H9 (cell line): ENCODE data around the gene SWAP70. TPM values are rescaled to one million over a fixed set of nuclear protein-coding genes. Genes with fewer than 3 reads are reported as not detected.

Experiments
- DNase-seq: peaks from one replicate; pipeline ENCODE4 v3.0.0-alpha.2; 2017
- H2AFZ ChIP-seq: one replicate; pipeline ENCODE4 v1.6.1; 2013; ENCODE audit warnings: mild to moderate bottlenecking, low read length, control low read depth, moderate library complexity
- H2AK5ac ChIP-seq: 2 replicates; pipeline ENCODE4 v1.6.1; 2013; ENCODE audit warnings: low read length, control low read depth, mixed read lengths; ENCODE audit not compliant: insufficient read length
- H2BK120ac ChIP-seq: one replicate; pipeline ENCODE4 v1.6.1; 2013; ENCODE audit warnings: low read depth, mild to moderate bottlenecking, low read length, control low read depth, inconsistent platforms; ENCODE audit not compliant: poor library complexity, severe bottlenecking
- H2BK12ac ChIP-seq: 2 replicates; pipeline ENCODE4 v1.6.1; 2013; ENCODE audit warnings: low read length, control low read depth, mixed read lengths, low read depth; ENCODE audit not compliant: insufficient read length
- H2BK15ac ChIP-seq: 2 replicates; pipeline ENCODE4 v1.6.1; 2013; ENCODE audit warnings: low read depth, low read length, control low read depth
- H2BK20ac ChIP-seq: one replicate; pipeline ENCODE4 v1.6.1; 2013; ENCODE audit warnings: low read depth, mild to moderate bottlenecking, low read length, control low read depth, inconsistent platforms; ENCODE audit not compliant: poor library complexity, severe bottlenecking
- H2BK5ac ChIP-seq: 2 replicates; pipeline ENCODE4 v1.6.1; 2013; ENCODE audit warnings: low read length, control low read depth, mixed read lengths; ENCODE audit not compliant: insufficient read length
- H3K14ac ChIP-seq: 2 replicates; pipeline ENCODE4 v1.6.1; 2013; ENCODE audit warnings: low read length, control low read depth; ENCODE audit not compliant: insufficient read depth
- H3K18ac ChIP-seq: 2 replicates; pipeline ENCODE4 v1.6.1; 2013; ENCODE audit warnings: low read depth, mild to moderate bottlenecking, mixed read lengths, low read length, control low read depth; ENCODE audit not compliant: insufficient read length
- H3K23ac ChIP-seq: 2 replicates; pipeline ENCODE4 v1.6.1; 2013; ENCODE audit warnings: low read length, control low read depth, mixed read lengths, low read depth; ENCODE audit not compliant: insufficient read length
- H3K23me2 ChIP-seq: 2 replicates; pipeline ENCODE4 v1.6.1; 2013; ENCODE audit warnings: low read depth, mild to moderate bottlenecking, mixed read lengths, low read length, control low read depth; ENCODE audit not compliant: insufficient read length, poor library complexity, severe bottlenecking
- H3K27ac ChIP-seq: 2 replicates; pipeline ENCODE4 v1.5.1; 2013; ENCODE audit warnings: low read length, control low read depth, mixed read lengths, low read depth; ENCODE audit not compliant: insufficient read length
- H3K27me3 ChIP-seq: 2 replicates; pipeline ENCODE4 v1.6.1; 2013; ENCODE audit warnings: low read length, control low read depth, inconsistent platforms; ENCODE audit not compliant: insufficient read depth
- H3K4ac ChIP-seq: 2 replicates; pipeline ENCODE4 v1.6.1; 2013; ENCODE audit warnings: low read depth, mild to moderate bottlenecking, control low read depth, inconsistent platforms, low read length, moderate library complexity
- H3K4me1 ChIP-seq: 2 replicates; pipeline ENCODE4 v1.6.1; 2013; ENCODE audit warnings: low read length, control low read depth, inconsistent platforms; ENCODE audit not compliant: insufficient read depth
- H3K4me2 ChIP-seq: 2 replicates; pipeline ENCODE4 v1.6.1; 2013; ENCODE audit warnings: low read length, control low read depth, mixed read lengths; ENCODE audit not compliant: insufficient read length, insufficient read depth
- H3K56ac ChIP-seq: 2 replicates; pipeline ENCODE4 v1.6.1; 2013; ENCODE audit warnings: low read depth, mild to moderate bottlenecking, mixed read lengths, low read length, control low read depth; ENCODE audit not compliant: insufficient read length
- H3K79me1 ChIP-seq: 2 replicates; pipeline ENCODE4 v1.6.1; 2013; ENCODE audit warnings: low read depth, mild to moderate bottlenecking, moderate library complexity, low read length, control low read depth, inconsistent platforms; ENCODE audit not compliant: insufficient read depth, poor library complexity, severe bottlenecking
- H3K79me2 ChIP-seq: 2 replicates; pipeline ENCODE4 v1.6.1; 2013; ENCODE audit warnings: low read length, control low read depth, inconsistent platforms; ENCODE audit not compliant: insufficient read depth
- H3K9ac ChIP-seq: 2 replicates; pipeline ENCODE4 v1.6.1; 2013; ENCODE audit warnings: low read length, control low read depth, mixed read lengths; ENCODE audit not compliant: insufficient read length; ENCODE audit errors: extremely low read depth
- H3K9me3 ChIP-seq: one replicate; pipeline ENCODE4 v1.6.1; 2013; ENCODE audit warnings: low read depth, low read length, inconsistent platforms; ENCODE audit not compliant: control insufficient read depth
- H3T11ph ChIP-seq: one replicate; pipeline ENCODE4 v1.6.1; 2013; ENCODE audit warnings: mild to moderate bottlenecking, low read length, control low read depth, inconsistent platforms
- H4K20me1 ChIP-seq: one replicate; pipeline ENCODE4 v1.6.1; 2013; ENCODE audit not compliant: control insufficient read depth, insufficient read length, insufficient read depth
- H4K5ac ChIP-seq: 2 replicates; pipeline ENCODE4 v1.6.1; 2013; ENCODE audit warnings: low read depth, mild to moderate bottlenecking, mixed read lengths, low read length, control low read depth; ENCODE audit not compliant: insufficient read length
- H4K8ac ChIP-seq: replicated peaks from 2 replicates; pipeline ENCODE4 v1.6.1; 2013; ENCODE audit warnings: low read length, control low read depth, mixed read lengths, low read depth; ENCODE audit not compliant: insufficient read length
- H4K91ac ChIP-seq: 2 replicates; pipeline ENCODE4 v1.6.1; 2013; ENCODE audit warnings: low read depth, mild to moderate bottlenecking, moderate library complexity, mixed read lengths, low read length, control low read depth; ENCODE audit not compliant: insufficient read length
- H3K27ac Mint-ChIP-seq, 3 experiments: 2 replicates in 2 of 3; 3 replicates in 1 of 3; pipeline ENCODE4 v1.8.0; 2020 to 2021; ENCODE audit warnings: mixed read lengths in 3 of 3, mild to moderate bottlenecking in 1 of 3, moderate library complexity in 1 of 3
- H3K27me3 Mint-ChIP-seq: 2 replicates; pipeline ENCODE4 v1.8.0; 2021; ENCODE audit warnings: low read depth, mild to moderate bottlenecking, moderate library complexity, mixed read lengths
- H3K36me3 Mint-ChIP-seq, 3 experiments: 2 replicates in 2 of 3; 3 replicates in 1 of 3; pipeline ENCODE4 v1.8.0; 2020 to 2021; ENCODE audit warnings: low read depth in 3 of 3, mixed read lengths in 3 of 3; ENCODE audit not compliant: insufficient read depth in 1 of 3
- H3K4me1 Mint-ChIP-seq, 2 experiments: 2 replicates each; pipeline ENCODE4 v1.8.0; 2020; ENCODE audit warnings: mixed read lengths in 2 of 2
- H3K4me3 Mint-ChIP-seq, 2 experiments: 2 replicates in 1 of 2; 3 replicates in 1 of 2; pipeline ENCODE4 v1.8.0; 2020 to 2021; ENCODE audit warnings: mild to moderate bottlenecking in 2 of 2, mixed read lengths in 2 of 2, moderate library complexity in 1 of 2
- H3K9me3 Mint-ChIP-seq, 2 experiments: 2 replicates in 1 of 2; 3 replicates in 1 of 2; pipeline ENCODE4 v1.8.0; 2020; ENCODE audit warnings: mild to moderate bottlenecking in 2 of 2, mixed read lengths in 2 of 2, moderate library complexity in 1 of 2
- WGBS: extraction: QIAGEN DNeasy Blood & Tissue Kit; methylation state at CpG from one replicate; pipeline ENCODE4 v1.1.7; 2013; ENCODE audit warnings: missing lambda C conversion rate, low lambda C conversion rate, mixed read lengths; ENCODE audit not compliant: insufficient read length; ENCODE audit errors: extremely low coverage; 5-methylcytosine and 5-hydroxymethylcytosine counted together
- total RNA-seq: library from RNA; stranded (reverse); gene quantifications from 2 replicates; pipeline ENCODE4 v1.2.1, GENCODE V29; 2021
- TF ChIP-seq, protein P1 (sequence below): fragments of 200-600 bp; sonication (generic); conservative IDR thresholded peaks from 3 replicates; pipeline ENCODE4 v1.8.0; 2021; ENCODE audit warnings: antibody characterized with exemption, mild to moderate bottlenecking

SWAP70 gene
- total RNA-seq, 1 experiment from 2014 or later, result 34.4 TPM

GRCh38 chr11:9689721-9690120 is 25.8 kb downstream of the SWAP70 start:
- no peak for DNase-seq

More at GRCh38 chr11:9689721-9690120, 25.8 kb downstream of the SWAP70 start:
- no peak overlapping the region for H3K14ac ChIP-seq
- Mint-ChIP-seq H3K36me3 (peaks cover 5 to 11% (median 9%) of the 10 kb centered on the region in 3 experiments; a peak in 6 of 7 replicates), H3K9me3 (no peaks in the 10 kb centered on the region), H3K27me3 (no peaks in the 10 kb centered on the region; the same call in 1 of the 2 replicates), H3K27ac (no peak overlapping the region), H3K4me1 (peaks cover 18 to 21% of the 10 kb centered on the region in 2 experiments), H3K4me3 (no peak overlapping the region)
- H3K9ac ChIP-seq, result no peak overlapping the region
- no peak overlapping the region for H4K5ac ChIP-seq
- no peak overlapping the region for H2AK5ac ChIP-seq
- H2BK12ac ChIP-seq, result no peak overlapping the region
- peaks cover 7% of the 10 kb centered on the region; the same call in 1 of the 2 replicates for H3K4me1 ChIP-seq
- no peaks in the 10 kb centered on the region for H3K27me3 ChIP-seq
- no peaks in the 10 kb centered on the region for H4K20me1 ChIP-seq
- no peak overlapping the region for H4K8ac ChIP-seq
- H3T11ph ChIP-seq, result no peak overlapping the region
- no peak overlapping the region for H3K23ac ChIP-seq
- H4K91ac ChIP-seq, result no peak overlapping the region
- peaks cover 5% of the 10 kb centered on the region; the same call in 1 of the 2 replicates for H3K79me2 ChIP-seq
- no peak overlapping the region for H3K4ac ChIP-seq
- no peaks in the 10 kb centered on the region for H3K23me2 ChIP-seq
- H2BK120ac ChIP-seq, result no peak overlapping the region
- no peak overlapping the region for H3K18ac ChIP-seq
- H2BK15ac ChIP-seq, result no peak overlapping the region
- H2BK5ac ChIP-seq, result no peak overlapping the region
- H3K4me2 ChIP-seq, result no peak overlapping the region
- no CpG with 5 or more reads among the region's 5 CpGs for WGBS
- H2AFZ ChIP-seq, result no peak overlapping the region
- no peak overlapping the region for H3K27ac ChIP-seq
- H3K56ac ChIP-seq, result no peak overlapping the region
- H3K9me3 ChIP-seq, result no peaks in the 10 kb centered on the region
- H3K79me1 ChIP-seq, result no peaks in the 10 kb centered on the region
- no peak overlapping the region for H2BK20ac ChIP-seq
- TF ChIP-seq, protein P1, sequence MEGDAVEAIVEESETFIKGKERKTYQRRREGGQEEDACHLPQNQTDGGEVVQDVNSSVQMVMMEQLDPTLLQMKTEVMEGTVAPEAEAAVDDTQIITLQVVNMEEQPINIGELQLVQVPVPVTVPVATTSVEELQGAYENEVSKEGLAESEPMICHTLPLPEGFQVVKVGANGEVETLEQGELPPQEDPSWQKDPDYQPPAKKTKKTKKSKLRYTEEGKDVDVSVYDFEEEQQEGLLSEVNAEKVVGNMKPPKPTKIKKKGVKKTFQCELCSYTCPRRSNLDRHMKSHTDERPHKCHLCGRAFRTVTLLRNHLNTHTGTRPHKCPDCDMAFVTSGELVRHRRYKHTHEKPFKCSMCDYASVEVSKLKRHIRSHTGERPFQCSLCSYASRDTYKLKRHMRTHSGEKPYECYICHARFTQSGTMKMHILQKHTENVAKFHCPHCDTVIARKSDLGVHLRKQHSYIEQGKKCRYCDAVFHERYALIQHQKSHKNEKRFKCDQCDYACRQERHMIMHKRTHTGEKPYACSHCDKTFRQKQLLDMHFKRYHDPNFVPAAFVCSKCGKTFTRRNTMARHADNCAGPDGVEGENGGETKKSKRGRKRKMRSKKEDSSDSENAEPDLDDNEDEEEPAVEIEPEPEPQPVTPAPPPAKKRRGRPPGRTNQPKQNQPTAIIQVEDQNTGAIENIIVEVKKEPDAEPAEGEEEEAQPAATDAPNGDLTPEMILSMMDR, result no peak
